Measurements from ENCODE around the gene SMU1.
A peak's percentile ranks its signal among the peaks of the same experiment; 100 is the strongest.

DNA sequence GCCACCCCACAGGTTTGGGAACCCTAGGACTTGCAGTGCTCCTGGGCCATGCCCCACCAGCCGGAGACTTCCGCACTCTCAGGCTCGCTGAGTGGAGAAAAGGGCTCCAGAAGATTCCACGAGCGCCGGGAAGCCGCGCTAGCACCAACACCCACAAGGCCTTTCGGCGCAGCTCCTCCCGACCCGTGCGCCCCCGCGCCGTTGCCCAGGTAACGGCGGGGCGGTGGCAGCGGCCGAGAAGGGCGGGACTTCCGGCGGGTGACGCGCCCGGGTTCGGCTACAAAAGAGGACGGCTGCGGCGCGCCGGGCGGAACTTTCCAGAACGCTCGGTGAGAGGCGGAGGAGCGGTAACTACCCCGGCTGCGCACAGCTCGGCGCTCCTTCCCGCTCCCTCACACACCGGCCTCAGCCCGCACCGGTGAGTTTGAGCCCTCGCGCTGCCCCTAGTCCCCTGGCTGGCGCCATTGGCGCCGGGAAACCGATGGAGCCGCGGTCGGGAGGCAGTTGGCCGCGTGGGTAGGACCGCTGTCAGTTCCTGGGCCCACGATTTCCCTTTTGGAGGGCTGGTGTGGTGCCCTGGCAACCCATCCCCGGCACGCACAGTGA, 51.4 kb downstream of the SMU1 start, which contains the start of gene DNAJA1:
- TF ChIP-seq, protein P1, sequence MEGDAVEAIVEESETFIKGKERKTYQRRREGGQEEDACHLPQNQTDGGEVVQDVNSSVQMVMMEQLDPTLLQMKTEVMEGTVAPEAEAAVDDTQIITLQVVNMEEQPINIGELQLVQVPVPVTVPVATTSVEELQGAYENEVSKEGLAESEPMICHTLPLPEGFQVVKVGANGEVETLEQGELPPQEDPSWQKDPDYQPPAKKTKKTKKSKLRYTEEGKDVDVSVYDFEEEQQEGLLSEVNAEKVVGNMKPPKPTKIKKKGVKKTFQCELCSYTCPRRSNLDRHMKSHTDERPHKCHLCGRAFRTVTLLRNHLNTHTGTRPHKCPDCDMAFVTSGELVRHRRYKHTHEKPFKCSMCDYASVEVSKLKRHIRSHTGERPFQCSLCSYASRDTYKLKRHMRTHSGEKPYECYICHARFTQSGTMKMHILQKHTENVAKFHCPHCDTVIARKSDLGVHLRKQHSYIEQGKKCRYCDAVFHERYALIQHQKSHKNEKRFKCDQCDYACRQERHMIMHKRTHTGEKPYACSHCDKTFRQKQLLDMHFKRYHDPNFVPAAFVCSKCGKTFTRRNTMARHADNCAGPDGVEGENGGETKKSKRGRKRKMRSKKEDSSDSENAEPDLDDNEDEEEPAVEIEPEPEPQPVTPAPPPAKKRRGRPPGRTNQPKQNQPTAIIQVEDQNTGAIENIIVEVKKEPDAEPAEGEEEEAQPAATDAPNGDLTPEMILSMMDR (IDR thresholded peaks at IDR 0.05) = no peak
- TF ChIP-seq POLR2A (IDR thresholded peaks at IDR 0.05) = peak; percentile 98 to 99 (median 99)
